Ishikawa (cell line): ENCODE results near the gene PPP1R16B.

ENCODE experiments used
- CEBPB ChIP-seq: IDR thresholded peaks from 2 replicates; pipeline ENCODE4 v1.6.1; 2012
- CREB1 ChIP-seq: IDR thresholded peaks from 2 replicates; pipeline ENCODE4 v1.6.1; 2012; ENCODE audit warnings: low read depth
- EGR1 ChIP-seq: IDR thresholded peaks from 2 replicates; pipeline ENCODE4 v1.6.1; 2012
- EP300 ChIP-seq: IDR thresholded peaks from 2 replicates; pipeline ENCODE4 v1.6.1; 2012; ENCODE audit warnings: borderline replicate concordance
- FOXM1 ChIP-seq: IDR thresholded peaks from 2 replicates; pipeline ENCODE4 v1.6.1; 2012; ENCODE audit warnings: low read depth, borderline replicate concordance
- NFIC ChIP-seq: IDR thresholded peaks from 2 replicates; pipeline ENCODE4 v1.6.1; 2012
- RAD21 ChIP-seq: IDR thresholded peaks from 2 replicates; pipeline ENCODE4 v1.6.1; 2012; ENCODE audit warnings: low read depth
- TAF1 ChIP-seq: IDR thresholded peaks from 2 replicates; pipeline ENCODE4 v1.6.1; 2012; ENCODE audit warnings: low read depth, mild to moderate bottlenecking
- TCF12 ChIP-seq: IDR thresholded peaks from 2 replicates; pipeline ENCODE4 v1.6.1; 2012; ENCODE audit warnings: low read depth
- TEAD4 ChIP-seq: IDR thresholded peaks from 2 replicates; pipeline ENCODE4 v1.6.1; 2012
- YY1 ChIP-seq: IDR thresholded peaks from 2 replicates; pipeline ENCODE4 v1.6.1; 2012; ENCODE audit warnings: low read depth
- ZBTB7A ChIP-seq: IDR thresholded peaks from 2 replicates; pipeline ENCODE4 v1.6.1; 2012; ENCODE audit warnings: low read depth
- TF ChIP-seq, protein P1 (sequence below): IDR thresholded peaks from 2 replicates; pipeline ENCODE4 v1.6.1; 2012
- TF ChIP-seq, protein P2 (sequence below): IDR thresholded peaks from 2 replicates; pipeline ENCODE4 v1.6.1; 2012; ENCODE audit warnings: low read depth, mild to moderate bottlenecking
- TF ChIP-seq, protein P3 (sequence below): IDR thresholded peaks from 2 replicates; pipeline ENCODE4 v1.6.1; 2012

The PPP1R16B gene

DNA sequence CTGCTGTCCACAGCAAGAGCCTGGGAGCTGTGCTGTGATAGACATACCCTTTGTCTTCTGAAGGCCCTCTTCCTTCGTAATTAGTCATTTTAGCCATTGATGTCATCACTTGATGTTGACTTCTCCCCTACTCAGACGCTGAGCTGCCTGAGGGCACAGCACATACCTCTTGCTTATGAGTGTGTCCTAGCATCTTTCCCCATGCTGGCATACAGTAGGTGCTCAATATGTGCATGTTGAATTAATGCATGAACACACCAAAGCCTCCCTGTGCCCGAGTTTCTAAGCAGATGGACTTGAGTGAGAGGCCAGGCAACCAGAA is 85.0 kb downstream of the PPP1R16B start:
- TF ChIP-seq EP300: no peak

DNA sequence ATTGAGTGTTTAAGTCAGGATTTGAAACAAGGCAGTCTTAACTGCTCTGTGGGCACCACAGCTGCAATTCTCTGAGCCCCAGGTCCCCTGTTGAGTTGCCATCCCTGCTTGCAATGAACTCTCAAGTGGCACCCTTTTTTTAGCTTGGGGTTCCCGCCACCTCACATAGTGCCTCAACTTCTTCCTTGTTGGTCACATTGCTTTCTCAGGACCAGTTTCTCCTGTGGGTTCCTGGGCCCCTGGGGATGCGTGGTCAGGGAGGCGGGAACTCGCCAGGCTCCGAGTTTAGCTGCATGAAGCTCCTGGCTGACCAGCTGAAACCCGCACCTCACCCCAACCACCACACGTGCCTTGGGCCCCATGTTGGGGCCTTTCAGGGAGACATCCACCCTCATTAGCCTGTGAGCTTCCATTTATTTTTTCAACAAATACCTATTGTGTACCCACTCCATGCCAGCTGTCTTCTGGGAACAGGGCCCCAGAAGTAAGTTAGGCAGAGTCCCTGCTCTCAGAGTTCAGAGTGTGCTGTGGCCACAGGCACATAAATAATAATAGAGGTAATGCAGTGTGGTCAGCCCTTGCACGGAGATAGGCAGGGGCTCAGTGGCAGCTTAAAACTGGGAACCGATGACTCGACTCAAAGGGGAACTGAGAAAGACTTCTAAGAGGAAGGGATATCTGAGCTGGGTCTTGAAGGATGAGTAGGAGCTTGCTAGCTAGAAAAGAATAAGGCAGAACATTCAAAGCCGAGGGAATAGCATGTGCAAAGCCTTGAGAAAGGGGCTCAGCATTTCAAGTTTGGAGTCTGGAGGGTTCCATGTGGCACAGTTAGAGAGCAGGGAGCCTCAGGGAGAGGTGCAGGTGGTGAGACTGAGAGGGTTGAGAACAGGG is 86.8 kb downstream of the PPP1R16B start:
- no peak for TF ChIP-seq EP300
- TF ChIP-seq FOXM1: no peak
- TF ChIP-seq NFIC: no peak
- TF ChIP-seq, protein P1, sequence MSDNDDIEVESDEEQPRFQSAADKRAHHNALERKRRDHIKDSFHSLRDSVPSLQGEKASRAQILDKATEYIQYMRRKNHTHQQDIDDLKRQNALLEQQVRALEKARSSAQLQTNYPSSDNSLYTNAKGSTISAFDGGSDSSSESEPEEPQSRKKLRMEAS: no peak
- TF ChIP-seq RAD21: no peak
- no peak for TF ChIP-seq TEAD4
- no peak for TF ChIP-seq CEBPB
- TF ChIP-seq ZBTB7A: no peak
- no peak for TF ChIP-seq TAF1
- no peak for TF ChIP-seq TCF12
- TF ChIP-seq YY1: no peak
- no peak for TF ChIP-seq CREB1

DNA sequence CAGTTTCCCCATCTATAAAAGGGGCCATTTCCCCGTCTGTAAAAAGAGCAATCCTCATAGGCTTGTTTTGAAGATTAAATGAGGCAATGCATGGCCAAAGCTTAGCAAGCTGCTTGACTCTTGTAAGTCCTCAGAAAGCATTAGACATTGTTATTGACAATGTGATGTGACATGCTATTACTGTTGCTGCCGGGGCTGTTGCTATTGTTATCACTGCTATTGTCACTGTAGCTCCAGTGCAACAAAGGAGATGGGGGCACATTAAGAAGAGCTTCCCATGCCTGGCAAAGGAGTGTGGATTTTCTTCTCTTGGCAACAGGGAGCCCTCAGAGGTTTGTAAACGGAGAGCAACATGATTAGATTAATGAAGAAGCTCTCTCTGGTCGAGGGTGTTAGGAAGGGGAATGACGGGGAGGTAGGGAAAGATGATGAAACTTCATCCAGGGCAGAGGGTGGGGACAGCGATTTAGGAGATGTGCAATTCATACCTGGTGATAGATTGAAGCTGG is 87.6 kb downstream of the PPP1R16B start:
- TF ChIP-seq NFIC (no peak), TAF1 (no peak), TCF12 (no peak), CREB1 (no peak), EGR1 (no peak), CEBPB (no peak), RAD21 (no peak)
- TF ChIP-seq, protein P2, sequence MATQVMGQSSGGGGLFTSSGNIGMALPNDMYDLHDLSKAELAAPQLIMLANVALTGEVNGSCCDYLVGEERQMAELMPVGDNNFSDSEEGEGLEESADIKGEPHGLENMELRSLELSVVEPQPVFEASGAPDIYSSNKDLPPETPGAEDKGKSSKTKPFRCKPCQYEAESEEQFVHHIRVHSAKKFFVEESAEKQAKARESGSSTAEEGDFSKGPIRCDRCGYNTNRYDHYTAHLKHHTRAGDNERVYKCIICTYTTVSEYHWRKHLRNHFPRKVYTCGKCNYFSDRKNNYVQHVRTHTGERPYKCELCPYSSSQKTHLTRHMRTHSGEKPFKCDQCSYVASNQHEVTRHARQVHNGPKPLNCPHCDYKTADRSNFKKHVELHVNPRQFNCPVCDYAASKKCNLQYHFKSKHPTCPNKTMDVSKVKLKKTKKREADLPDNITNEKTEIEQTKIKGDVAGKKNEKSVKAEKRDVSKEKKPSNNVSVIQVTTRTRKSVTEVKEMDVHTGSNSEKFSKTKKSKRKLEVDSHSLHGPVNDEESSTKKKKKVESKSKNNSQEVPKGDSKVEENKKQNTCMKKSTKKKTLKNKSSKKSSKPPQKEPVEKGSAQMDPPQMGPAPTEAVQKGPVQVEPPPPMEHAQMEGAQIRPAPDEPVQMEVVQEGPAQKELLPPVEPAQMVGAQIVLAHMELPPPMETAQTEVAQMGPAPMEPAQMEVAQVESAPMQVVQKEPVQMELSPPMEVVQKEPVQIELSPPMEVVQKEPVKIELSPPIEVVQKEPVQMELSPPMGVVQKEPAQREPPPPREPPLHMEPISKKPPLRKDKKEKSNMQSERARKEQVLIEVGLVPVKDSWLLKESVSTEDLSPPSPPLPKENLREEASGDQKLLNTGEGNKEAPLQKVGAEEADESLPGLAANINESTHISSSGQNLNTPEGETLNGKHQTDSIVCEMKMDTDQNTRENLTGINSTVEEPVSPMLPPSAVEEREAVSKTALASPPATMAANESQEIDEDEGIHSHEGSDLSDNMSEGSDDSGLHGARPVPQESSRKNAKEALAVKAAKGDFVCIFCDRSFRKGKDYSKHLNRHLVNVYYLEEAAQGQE: no peak

DNA sequence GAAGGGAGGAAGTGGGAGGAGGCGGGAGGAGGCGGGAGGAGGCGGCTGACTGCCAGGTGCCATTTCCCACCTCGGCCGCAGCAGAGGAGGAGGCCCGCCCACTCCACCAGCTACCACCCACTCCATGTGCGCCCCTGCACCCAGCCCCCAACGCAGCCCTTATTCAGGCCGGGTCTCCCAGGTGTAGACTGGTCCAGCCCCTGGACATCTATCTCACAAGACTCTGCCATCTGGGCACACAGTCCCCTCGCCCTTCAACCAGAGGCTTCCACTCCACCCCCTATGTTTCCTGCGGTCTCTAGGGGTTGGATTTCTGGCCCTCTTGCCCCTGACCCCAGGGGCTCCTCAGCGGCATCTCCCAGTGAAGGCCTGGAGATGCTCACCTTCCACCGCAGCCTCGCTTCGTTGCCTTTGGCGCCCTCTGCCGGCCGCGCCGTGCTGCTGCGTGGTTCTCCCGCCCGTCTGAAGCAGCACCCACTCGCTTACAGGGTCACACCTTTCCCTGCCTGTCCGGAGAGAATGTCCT is 88.1 kb downstream of the PPP1R16B start:
- TF ChIP-seq FOXM1: no peak
- peak; percentile 82 for TF ChIP-seq RAD21
- TF ChIP-seq, protein P3, sequence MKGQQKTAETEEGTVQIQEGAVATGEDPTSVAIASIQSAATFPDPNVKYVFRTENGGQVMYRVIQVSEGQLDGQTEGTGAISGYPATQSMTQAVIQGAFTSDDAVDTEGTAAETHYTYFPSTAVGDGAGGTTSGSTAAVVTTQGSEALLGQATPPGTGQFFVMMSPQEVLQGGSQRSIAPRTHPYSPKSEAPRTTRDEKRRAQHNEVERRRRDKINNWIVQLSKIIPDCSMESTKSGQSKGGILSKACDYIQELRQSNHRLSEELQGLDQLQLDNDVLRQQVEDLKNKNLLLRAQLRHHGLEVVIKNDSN: no peak
- TF ChIP-seq, protein P2: no peak
- TF ChIP-seq, protein P1: peak; percentile 25
- no peak for TF ChIP-seq ZBTB7A
- no peak for TF ChIP-seq CREB1

DNA sequence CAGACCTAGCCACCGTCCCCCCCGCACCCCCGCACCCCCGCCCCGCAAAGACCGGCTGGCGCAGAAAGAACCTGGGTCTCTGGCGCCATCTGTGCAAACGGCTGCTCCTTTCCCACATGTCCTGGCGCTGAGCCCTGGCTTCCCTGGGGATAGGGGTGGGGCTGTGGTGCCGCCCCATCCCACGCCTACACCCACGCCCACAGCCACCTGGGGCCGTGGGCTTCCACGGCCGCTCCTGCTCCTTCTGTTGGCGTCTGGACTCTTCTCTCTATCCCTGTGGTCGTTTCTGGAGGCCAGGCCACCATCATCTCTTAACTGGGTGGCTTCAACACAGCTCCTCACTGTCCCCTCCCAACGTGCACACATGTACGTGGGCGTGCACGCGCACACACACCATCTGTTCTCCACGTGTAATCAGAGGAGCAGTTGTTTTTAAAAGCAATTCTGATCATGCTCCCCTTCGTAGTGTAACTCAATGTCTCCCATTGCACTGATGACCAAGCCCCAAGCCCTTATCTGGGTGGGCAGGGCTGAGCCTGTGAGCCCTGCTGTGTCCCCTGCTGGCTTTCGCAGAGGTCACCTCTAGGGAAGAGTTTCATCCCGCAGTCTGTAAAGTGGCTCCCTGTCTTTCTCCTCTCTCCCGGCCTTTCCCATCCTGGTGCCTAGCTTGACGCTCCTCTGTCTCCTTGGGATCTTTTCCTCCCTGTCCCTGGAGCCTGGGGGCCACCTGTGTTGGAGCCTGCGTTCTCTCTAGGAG is 88.8 kb downstream of the PPP1R16B start:
- TF ChIP-seq TCF12: no peak
- TF ChIP-seq ZBTB7A: no peak
- TF ChIP-seq, protein P1: peak; percentile 15; the same call in 1 of the 2 replicates
- peak; percentile 71 for TF ChIP-seq EGR1
- no peak for TF ChIP-seq RAD21

DNA sequence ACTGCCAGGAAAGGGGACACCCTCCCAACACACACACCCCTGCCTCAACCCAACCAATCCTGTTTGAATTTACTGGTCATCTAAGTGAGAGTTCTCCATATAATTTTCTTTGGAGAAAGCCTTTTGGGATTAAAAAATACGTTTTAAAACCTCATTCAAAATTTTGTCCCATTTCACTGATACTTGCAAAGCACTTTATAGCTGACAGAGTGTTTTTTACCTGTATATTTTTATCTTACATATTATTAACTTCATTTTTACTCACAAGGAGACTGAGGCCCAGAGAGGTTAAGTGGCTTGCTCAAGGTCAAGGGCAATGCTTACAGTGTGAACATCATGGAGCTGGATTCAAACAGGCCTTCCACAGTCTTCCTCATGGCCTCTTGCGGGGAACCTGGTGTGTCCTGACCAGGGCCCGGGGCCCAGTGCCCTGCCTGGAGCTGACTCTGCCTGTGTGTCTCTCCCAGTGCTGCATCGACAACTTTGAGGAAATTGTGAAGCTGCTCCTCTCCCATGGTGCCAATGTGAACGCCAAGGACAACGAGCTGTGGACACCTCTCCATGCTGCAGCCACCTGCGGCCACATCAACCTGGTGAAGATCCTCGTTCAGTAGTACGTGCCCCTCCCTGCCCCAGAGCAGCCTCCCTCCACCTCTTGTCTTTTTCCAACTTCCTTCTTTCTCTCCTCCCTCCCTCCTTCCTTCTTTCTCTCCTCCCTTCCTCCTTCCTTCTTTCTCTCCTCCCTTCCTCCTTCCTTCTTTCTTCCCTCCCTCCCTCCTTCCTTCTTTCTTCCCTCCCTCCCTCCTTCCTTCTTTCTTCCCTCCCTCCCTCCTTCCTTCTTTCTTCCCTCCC is 89.8 kb downstream of the PPP1R16B start:
- TF ChIP-seq CEBPB: no peak
